Skeletal muscle tissue (tissue), 4 donors: ENCODE measurements around the gene CD101. TPM values are rescaled to one million over a fixed set of nuclear protein-coding genes. Genes with fewer than 3 reads are reported as not detected.

ENCODE experiments used
- H3K27ac ChIP-seq: one replicate; pipeline ENCODE4 v1.7.0; 2013; ENCODE audit warnings: mild to moderate bottlenecking, low read depth, low read length, inconsistent platforms
- H3K27me3 ChIP-seq, 3 donors: one replicate each; pipeline ENCODE4 v1.7.0; 2013; ENCODE audit warnings: low read length in 3 of 3; ENCODE audit not compliant: control insufficient read depth in 3 of 3, insufficient read depth in 3 of 3
- H3K36me3 ChIP-seq, 3 donors: one replicate each; pipeline ENCODE4 v1.7.0; 2013; ENCODE audit warnings: low read length in 3 of 3; ENCODE audit not compliant: control insufficient read depth in 3 of 3, insufficient read depth in 3 of 3
- H3K4me1 ChIP-seq, 3 donors: one replicate each; pipeline ENCODE4 v1.7.0; 2013; ENCODE audit warnings: low read length in 3 of 3, mild to moderate bottlenecking in 3 of 3; ENCODE audit not compliant: control insufficient read depth in 3 of 3, insufficient read depth in 3 of 3
- H3K4me3 ChIP-seq, 3 donors: one replicate each; pipeline ENCODE4 v1.7.0; 2013; ENCODE audit warnings: low read length in 3 of 3
- H3K9ac ChIP-seq, 3 donors: one replicate each; pipeline ENCODE4 v1.7.0; 2013; ENCODE audit warnings: low read length in 3 of 3, mild to moderate bottlenecking in 3 of 3, moderate library complexity in 2 of 3, low read depth in 1 of 3
- H3K9me3 ChIP-seq, 3 donors: one replicate each; pipeline ENCODE4 v1.7.0; 2013; ENCODE audit warnings: low read length in 3 of 3; ENCODE audit not compliant: control insufficient read depth in 3 of 3
- total RNA-seq: library from RNA; depleted of rRNA; stranded (reverse); fragments of >200 nt; gene quantifications from one replicate; pipeline ENCODE4 v1.2.3, GENCODE V29; 2014
- donor health status: Osteomylitis.

The CD101 gene
- total RNA-seq, 1 donor from 2014 or later: 2.1 TPM

GRCh38 chr1:116984406-116985160, 17.0 kb upstream of the CD101 start:
- no peaks in the 10 kb centered on the region for H3K9me3 ChIP-seq
- no peak overlapping the region for H3K27ac ChIP-seq
- no peak overlapping the region for H3K9ac ChIP-seq
- no peak overlapping the region for H3K4me3 ChIP-seq
- peaks cover 0 to 5% (median 0%) of the 10 kb centered on the region in 3 donors for H3K27me3 ChIP-seq
- no peaks in the 10 kb centered on the region for H3K36me3 ChIP-seq
- peaks cover 8 to 12% (median 8%) of the 10 kb centered on the region in 3 donors for H3K4me1 ChIP-seq

GRCh38 chr1:116986421-116987255, 14.9 kb upstream of the CD101 start:
- H3K4me3 ChIP-seq: no peak overlapping the region
- no peak overlapping the region for H3K9ac ChIP-seq
- H3K27ac ChIP-seq: no peak overlapping the region
- H3K9me3 ChIP-seq: no peaks in the 10 kb centered on the region
- H3K27me3 ChIP-seq: peaks cover 0 to 5% (median 0%) of the 10 kb centered on the region in 3 donors
- peaks cover 8 to 25% (median 17%) of the 10 kb centered on the region in 3 donors for H3K4me1 ChIP-seq
- H3K36me3 ChIP-seq: no peaks in the 10 kb centered on the region

- H3K4me1 ChIP-seq: peaks cover 8 to 25% (median 17%) of the 10 kb centered on the region in 3 donors
- H3K27ac ChIP-seq: no peak overlapping the region
Observed at GRCh38 chr1:116987256-116987555, 14.4 kb upstream of the CD101 start.

GRCh38 chr1:116988248-116988647, 13.3 kb upstream of the CD101 start:
- Histone ChIP-seq H3K4me3 (no peak overlapping the region), H3K9me3 (no peaks in the 10 kb centered on the region), H3K4me1 (peaks cover 8 to 25% (median 14%) of the 10 kb centered on the region in 3 donors), H3K9ac (no peak overlapping the region), H3K36me3 (no peaks in the 10 kb centered on the region), H3K27ac (no peak overlapping the region), H3K27me3 (peaks cover 0 to 5% (median 0%) of the 10 kb centered on the region in 3 donors)

More at GRCh38 chr1:116987256-116987555, 14.4 kb upstream of the CD101 start:
- Histone ChIP-seq H3K9ac (no peak overlapping the region), H3K27me3 (peaks cover 0 to 5% (median 0%) of the 10 kb centered on the region in 3 donors), H3K9me3 (no peaks in the 10 kb centered on the region), H3K36me3 (no peaks in the 10 kb centered on the region), H3K4me3 (no peak overlapping the region)

GRCh38 chr1:116988908-116989307, 12.7 kb upstream of the CD101 start:
- H3K27ac ChIP-seq: no peak overlapping the region
- peaks cover 8 to 25% (median 14%) of the 10 kb centered on the region in 3 donors for H3K4me1 ChIP-seq
- no peaks in the 10 kb centered on the region for H3K36me3 ChIP-seq
- no peak overlapping the region for H3K9ac ChIP-seq
- peaks cover 0 to 5% (median 0%) of the 10 kb centered on the region in 3 donors for H3K27me3 ChIP-seq
- H3K4me3 ChIP-seq: no peak overlapping the region
- H3K9me3 ChIP-seq: no peaks in the 10 kb centered on the region

- Histone ChIP-seq H3K9ac (no peak overlapping the region), H3K4me3 (no peak overlapping the region), H3K27ac (peak overlapping the region; percentile 75), H3K27me3 (peaks cover 0 to under 1% (median 0%) of the 10 kb centered on the region in 3 donors), H3K36me3 (no peaks in the 10 kb centered on the region), H3K4me1 (peaks cover 5 to 17% (median 11%) of the 10 kb centered on the region in 3 donors), H3K9me3 (no peaks in the 10 kb centered on the region)
Observed at GRCh38 chr1:116989835-116990234, 11.7 kb upstream of the CD101 start.

GRCh38 chr1:116990612-116991151, 10.9 kb upstream of the CD101 start:
- H3K27ac ChIP-seq: peak overlapping the region; percentile 75
- no peak overlapping the region for H3K9ac ChIP-seq
- peak overlapping the region in 1 of 3 donors; percentile 0 for H3K4me3 ChIP-seq
- no peaks in the 10 kb centered on the region for H3K36me3 ChIP-seq
- peaks cover 5 to 16% (median 10%) of the 10 kb centered on the region in 3 donors for H3K4me1 ChIP-seq
- no peaks in the 10 kb centered on the region for H3K9me3 ChIP-seq
- H3K27me3 ChIP-seq: no peaks in the 10 kb centered on the region

- Histone ChIP-seq H3K9me3 (no peaks in the 10 kb centered on the region), H3K27ac (no peak overlapping the region), H3K36me3 (no peaks in the 10 kb centered on the region), H3K27me3 (no peaks in the 10 kb centered on the region), H3K4me3 (no peak overlapping the region), H3K9ac (no peak overlapping the region), H3K4me1 (peaks cover 5 to 16% (median 10%) of the 10 kb centered on the region in 3 donors)
Observed at GRCh38 chr1:116991171-116991845, 10.3 kb upstream of the CD101 start.

GRCh38 chr1:116991918-116992317, 9.6 kb upstream of the CD101 start:
- peaks cover 5 to 16% (median 10%) of the 10 kb centered on the region in 3 donors for H3K4me1 ChIP-seq
- no peaks in the 10 kb centered on the region for H3K9me3 ChIP-seq
- no peak overlapping the region for H3K4me3 ChIP-seq
- H3K36me3 ChIP-seq: no peaks in the 10 kb centered on the region
- no peak overlapping the region for H3K27ac ChIP-seq
- no peaks in the 10 kb centered on the region for H3K27me3 ChIP-seq
- H3K9ac ChIP-seq: no peak overlapping the region
